Fibroblast of villous mesenchyme (primary cell): ENCODE measurements around the gene MYL1. TPM values are rescaled to one million over a fixed set of nuclear protein-coding genes. Genes with fewer than 3 reads are reported as not detected.

ENCODE experiments used
- DNase-seq: peaks from one replicate; pipeline ENCODE4 v3.0.0-alpha.2; 2010; ENCODE audit warnings: low read depth
- H3K4me3 ChIP-seq: 2 replicates; pipeline ENCODE4 v1.5.1; 2011; ENCODE audit warnings: low read depth, mild to moderate bottlenecking, low read length
- CTCF ChIP-seq: IDR thresholded peaks from 2 replicates; pipeline ENCODE4 v1.5.1; 2012; ENCODE audit warnings: low read depth, mild to moderate bottlenecking, low read length; ENCODE audit not compliant: insufficient read depth
- total RNA-seq: library from RNA; depleted of rRNA; stranded (reverse); fragments of >200 nt; gene quantifications from 2 replicates; pipeline ENCODE4 v1.2.3, GENCODE V29; 2012

The MYL1 gene
- total RNA-seq, 1 donor = not detected

- TF ChIP-seq CTCF = no peak
- no peak overlapping the region for H3K4me3 ChIP-seq
- no peak for DNase-seq
Observed at GRCh38 chr2:210324458-210324857, 9.5 kb upstream of the MYL1 start.

GRCh38 chr2:210323003-210323402 lies 8.0 kb upstream of the MYL1 start:
- H3K4me3 ChIP-seq = no peak overlapping the region
- DNase-seq = no peak
- TF ChIP-seq CTCF = no peak

GRCh38 chr2:210318891-210319290 lies 3.9 kb upstream of the MYL1 start:
- no peak overlapping the region for H3K4me3 ChIP-seq
- TF ChIP-seq CTCF = no peak
- DNase-seq = no peak

- H3K4me3 ChIP-seq = no peak overlapping the region
- no peak for DNase-seq
- no peak for TF ChIP-seq CTCF
Observed at GRCh38 chr2:210318486-210318885, 3.5 kb upstream of the MYL1 start.

GRCh38 chr2:210310550-210310949 lies 4.4 kb downstream of the MYL1 start:
- H3K4me3 ChIP-seq = no peak overlapping the region
- no peak for DNase-seq
- no peak for TF ChIP-seq CTCF

- DNase-seq = no peak
- no peak for TF ChIP-seq CTCF
- no peak overlapping the region for H3K4me3 ChIP-seq
Observed at GRCh38 chr2:210309548-210310233, 5.3 kb downstream of the MYL1 start.

GRCh38 chr2:210303498-210303897 lies 11.5 kb downstream of the MYL1 start:
- DNase-seq = no peak
- no peak for TF ChIP-seq CTCF
- H3K4me3 ChIP-seq = no peak overlapping the region
